MM.1S (cell line): ENCODE results near the gene ANG.
"Not testable (repeated sequence)": the region's sequence is repeated elsewhere in the genome, so short reads cannot be mapped to it uniquely, and the experiment has no call there.

Source experiments
- CTCF ChIP-seq: fragments of 300-600 bp; sonication (generic); IDR thresholded peaks from 2 replicates; pipeline ENCODE4 v1.5.1; 2016; ENCODE audit warnings: antibody characterized with exemption, low read length, mixed read lengths
- EZH2 ChIP-seq: fragments of 300-600 bp; sonication (generic); optimal IDR thresholded peaks from 2 replicates; pipeline ENCODE3; 2017; ENCODE audit warnings: low read depth, mild to moderate bottlenecking, antibody characterized with exemption, low read length, mixed read lengths
- EZH2phosphoT487 ChIP-seq: fragments of 300-600 bp; sonication (generic); IDR thresholded peaks from 2 replicates; pipeline ENCODE4 v1.6.1; 2018; ENCODE audit warnings: antibody characterized with exemption, low read length

- not testable (repeated sequence) for TF ChIP-seq EZH2, CTCF, EZH2phosphoT487
Observed at GRCh38 chr14:20666400-20666961, 22.1 kb upstream of the ANG start.
